WTC11 (cell line): ENCODE results near the gene IQCE.

Source experiments
- ATF3 ChIP-seq: sonication (generic); formaldehyde crosslinking; conservative IDR thresholded peaks from 2 replicates; pipeline ENCODE4 v1.8.1; 2022; ENCODE audit warnings: mild to moderate bottlenecking, missing genetic modification reagents
- CTCF ChIP-seq: fragments of 200-600 bp; IDR thresholded peaks from 2 replicates; pipeline ENCODE4 v1.8.0; 2022; ENCODE audit warnings: antibody characterized with exemption
- E2F4 ChIP-seq: sonication (generic); formaldehyde crosslinking; IDR thresholded peaks from 2 replicates; pipeline ENCODE4 v1.8.1; 2022; ENCODE audit warnings: low read depth, mild to moderate bottlenecking, moderate library complexity, missing genetic modification reagents, borderline replicate concordance
- JAZF1 ChIP-seq: fragments of 250-450 bp; sonication (Bioruptor Pico); IDR thresholded peaks from 2 replicates; pipeline ENCODE4 v1.9.0; 2021; ENCODE audit warnings: moderate library complexity, mild to moderate bottlenecking, inconsistent platforms
- JUN ChIP-seq: sonication (generic); formaldehyde crosslinking; IDR thresholded peaks from 2 replicates; pipeline ENCODE4 v1.8.0; 2023; ENCODE audit warnings: mild to moderate bottlenecking, missing genetic modification reagents
- NFE2L1 ChIP-seq: sonication (generic); formaldehyde crosslinking; IDR thresholded peaks from 2 replicates; pipeline ENCODE4 v1.8.1; 2023; ENCODE audit warnings: missing genetic modification reagents
- SMAD3 ChIP-seq: sonication (generic); formaldehyde crosslinking; IDR thresholded peaks from 2 replicates; pipeline ENCODE4 v1.8.0; 2022; ENCODE audit warnings: missing genetic modification reagents, mild to moderate bottlenecking, borderline replicate concordance
- ZNF232 ChIP-seq: sonication (generic); formaldehyde crosslinking; IDR thresholded peaks from 2 replicates; pipeline ENCODE4 v1.8.0; 2022; ENCODE audit warnings: mild to moderate bottlenecking, missing genetic modification reagents

- TF ChIP-seq ZNF232 (CRISPR knock-in tag) (no peak), CTCF (no peak), JAZF1 (CRISPR knock-in tag) (no peak), E2F4 (CRISPR knock-in tag) (no peak), SMAD3 (CRISPR knock-in tag) (no peak), NFE2L1 (CRISPR knock-in tag) (no peak), ATF3 (CRISPR knock-in tag) (no peak), JUN (no peak)
These were observed 101.0 kb downstream of the IQCE start for GRCh38 chr7:2659556-2660358.
